Lower leg skin (tissue), 4 donors: Measurements from ENCODE around the gene ALDOC. TPM values are rescaled to one million over a fixed set of nuclear protein-coding genes. Genes with fewer than 3 reads are reported as not detected.

ENCODE experiments used
- DNase-seq, 2 donors: peaks; one replicate each; pipeline ENCODE4 v3.0.0-alpha.2; 2019; ENCODE audit warnings: low spot score in 2 of 2
- H3K4me3 ChIP-seq: fragments of 200-600 bp; sonication (generic); 2 replicates; pipeline ENCODE4 v1.5.1; 2017; ENCODE audit warnings: mild to moderate bottlenecking, low read depth; ENCODE audit not compliant: poor library complexity, severe bottlenecking
- POLR2A ChIP-seq, 2 donors: fragments of 450-650 bp; IDR thresholded peaks; one replicate each; pipeline ENCODE4 v1.6.1; 2016 to 2017; ENCODE audit warnings: antibody characterized with exemption in 2 of 2, mild to moderate bottlenecking in 1 of 2, moderate library complexity in 1 of 2
- WGBS, 2 donors: methylation state at CpG; one replicate each; pipeline ENCODE4 v1.1.5; 2018; 5-methylcytosine and 5-hydroxymethylcytosine counted together
- intact Hi-C: fragments of 100-400 bp; cut with DNase I; formaldehyde crosslinking; loops from one replicate; pipeline ENCODE4 v1.15.0; 2023; ENCODE audit warnings: low total_unique reads
- total RNA-seq, 4 donors: library from RNA; depleted of rRNA; stranded (reverse); fragments of >200 nt; gene quantifications; one replicate each; pipeline ENCODE4 v1.1.0, GENCODE V29; 2016
- TF ChIP-seq, protein P1 (sequence below), 3 donors: fragments of 450-650 bp; IDR thresholded peaks; one replicate each; pipeline ENCODE4 v1.5.1; 2016; ENCODE audit warnings: antibody characterized with exemption in 3 of 3, mild to moderate bottlenecking in 3 of 3, moderate library complexity in 2 of 3

The ALDOC gene
- total RNA-seq, 4 donors from 2014 or later = 109 to 186 (median 138) TPM

DNA sequence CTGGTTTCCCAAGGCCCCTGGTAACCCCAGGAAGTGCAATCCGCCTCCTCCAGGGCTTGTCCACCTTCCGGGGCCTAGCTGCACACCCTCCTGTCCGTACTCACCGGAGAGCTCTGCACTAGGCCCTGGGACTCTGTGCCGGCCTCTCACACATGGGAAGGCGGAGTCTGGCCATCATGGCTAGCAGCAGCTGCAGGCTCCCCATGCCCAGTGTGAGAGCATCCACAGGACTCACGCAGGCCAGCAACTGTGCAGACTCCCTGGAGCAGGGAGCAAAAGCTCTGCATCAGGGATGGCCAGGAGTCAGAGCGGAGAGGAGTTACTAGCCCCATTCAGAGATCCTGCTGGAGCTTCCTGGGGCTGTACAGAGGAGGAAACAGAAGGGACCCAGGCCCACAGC is 50.3 kb downstream of the ALDOC start:
- intact Hi-C loops = no loop called here
- no peak overlapping the region for H3K4me3 ChIP-seq
- no peak for DNase-seq
- TF ChIP-seq POLR2A (IDR thresholded peaks at IDR 0.05) = no peak
- TF ChIP-seq, protein P1, sequence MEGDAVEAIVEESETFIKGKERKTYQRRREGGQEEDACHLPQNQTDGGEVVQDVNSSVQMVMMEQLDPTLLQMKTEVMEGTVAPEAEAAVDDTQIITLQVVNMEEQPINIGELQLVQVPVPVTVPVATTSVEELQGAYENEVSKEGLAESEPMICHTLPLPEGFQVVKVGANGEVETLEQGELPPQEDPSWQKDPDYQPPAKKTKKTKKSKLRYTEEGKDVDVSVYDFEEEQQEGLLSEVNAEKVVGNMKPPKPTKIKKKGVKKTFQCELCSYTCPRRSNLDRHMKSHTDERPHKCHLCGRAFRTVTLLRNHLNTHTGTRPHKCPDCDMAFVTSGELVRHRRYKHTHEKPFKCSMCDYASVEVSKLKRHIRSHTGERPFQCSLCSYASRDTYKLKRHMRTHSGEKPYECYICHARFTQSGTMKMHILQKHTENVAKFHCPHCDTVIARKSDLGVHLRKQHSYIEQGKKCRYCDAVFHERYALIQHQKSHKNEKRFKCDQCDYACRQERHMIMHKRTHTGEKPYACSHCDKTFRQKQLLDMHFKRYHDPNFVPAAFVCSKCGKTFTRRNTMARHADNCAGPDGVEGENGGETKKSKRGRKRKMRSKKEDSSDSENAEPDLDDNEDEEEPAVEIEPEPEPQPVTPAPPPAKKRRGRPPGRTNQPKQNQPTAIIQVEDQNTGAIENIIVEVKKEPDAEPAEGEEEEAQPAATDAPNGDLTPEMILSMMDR (IDR thresholded peaks at IDR 0.05) = no peak
- WGBS, 2 donors = 70% methylated on average over 8 of the region's 8 CpGs; no CpG with 5 or more reads in 1 of the 2 donors

DNA sequence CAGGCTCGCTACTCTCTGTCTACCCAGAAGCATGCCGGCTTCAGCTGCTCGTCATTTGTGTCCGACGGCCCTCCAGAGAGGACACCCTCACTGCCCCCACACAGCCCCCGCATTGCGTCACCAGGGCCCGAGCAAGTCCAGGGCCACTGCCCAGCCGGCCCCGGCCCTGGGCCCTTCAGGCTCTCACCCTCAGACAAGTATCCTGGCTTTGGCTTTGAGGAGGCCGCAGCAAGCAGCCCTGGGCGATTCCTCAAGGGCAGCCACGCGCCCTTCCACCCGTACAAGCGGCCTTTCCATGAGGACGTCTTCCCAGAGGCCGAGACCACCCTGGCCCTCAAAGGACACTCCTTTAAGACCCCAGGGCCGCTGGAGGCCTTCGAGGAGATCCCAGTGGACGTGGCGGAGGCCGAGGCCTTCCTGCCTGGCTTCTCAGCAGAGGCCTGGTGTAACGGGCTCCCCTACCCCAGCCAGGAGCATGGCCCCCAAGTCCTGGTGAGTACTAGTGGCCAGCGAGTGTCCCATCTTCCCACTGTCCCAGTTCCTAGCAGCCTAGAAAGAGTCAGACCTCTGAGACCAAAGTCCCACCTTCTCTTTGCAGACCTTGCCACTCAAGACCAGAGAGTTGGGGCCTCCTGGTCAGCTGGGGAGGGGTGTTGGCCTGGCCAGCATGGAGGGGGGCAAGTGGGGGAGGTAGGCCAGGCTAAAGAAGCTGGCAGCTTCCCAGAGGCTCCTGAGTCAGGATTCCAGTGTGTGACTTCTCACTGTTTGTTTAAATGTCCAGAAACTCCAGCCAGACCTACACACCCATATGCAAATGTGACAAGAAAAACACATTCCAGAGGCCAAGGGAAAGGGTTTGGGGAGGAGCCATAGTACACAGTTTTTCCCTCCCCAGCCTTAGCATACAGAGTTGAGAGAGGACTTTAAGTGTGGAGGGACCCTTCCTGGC is 51.9 kb downstream of the ALDOC start:
- DNase-seq = no peak
- WGBS, 2 donors = 87% methylated on average over 15 to 25 of the region's 25 CpGs
- intact Hi-C loops = no loop called here
- H3K4me3 ChIP-seq = no peak overlapping the region
- no peak for TF ChIP-seq POLR2A (IDR thresholded peaks at IDR 0.05)
- TF ChIP-seq, protein P1 (IDR thresholded peaks at IDR 0.05) = no peak

DNA sequence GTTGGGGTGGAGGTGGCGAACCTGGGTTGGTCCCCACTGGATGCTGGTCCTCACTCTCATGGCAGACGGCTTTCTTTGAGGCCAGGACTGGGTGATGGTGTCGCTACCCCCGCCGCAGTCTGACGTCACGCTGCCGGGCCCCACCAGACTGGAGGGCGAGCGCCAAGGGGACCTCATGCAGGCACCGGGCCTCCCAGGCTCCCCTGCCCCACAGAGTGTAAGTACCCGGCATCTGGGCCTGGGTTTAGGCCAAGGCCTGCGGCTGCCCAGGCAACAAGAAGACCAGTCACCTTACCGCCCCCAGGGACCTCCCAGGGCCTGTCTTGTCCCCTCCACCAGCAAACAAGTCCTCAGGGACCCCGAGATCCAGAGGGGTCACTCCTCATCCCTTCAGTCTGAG is 52.8 kb downstream of the ALDOC start:
- TF ChIP-seq POLR2A (IDR thresholded peaks at IDR 0.05) = no peak
- TF ChIP-seq, protein P1 (IDR thresholded peaks at IDR 0.05) = no peak
- intact Hi-C loops = no loop called here
- no peak overlapping the region for H3K4me3 ChIP-seq
- no peak for DNase-seq
- WGBS, 2 donors = 86 to 90% methylated on average over 6 to 15 of the region's 15 CpGs

DNA sequence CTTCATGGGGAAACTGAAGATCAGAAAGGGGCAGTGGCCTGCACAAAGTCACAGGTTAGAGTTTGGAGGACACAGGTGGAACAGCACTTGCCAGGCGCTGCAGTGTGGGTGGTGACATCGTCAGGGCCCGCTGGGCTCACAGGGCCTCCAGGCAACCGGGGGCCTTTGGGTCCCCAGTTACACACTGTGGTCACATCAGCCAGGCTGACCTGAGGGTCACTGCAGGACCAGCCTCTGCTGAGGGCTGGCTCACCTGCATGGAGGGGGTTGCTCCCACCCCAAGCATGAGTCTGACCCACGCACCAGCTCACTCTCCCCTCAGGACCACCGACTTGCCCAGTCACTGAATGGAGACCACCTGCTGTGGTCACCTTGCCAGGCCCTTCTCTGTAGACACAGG is 53.5 kb downstream of the ALDOC start:
- WGBS, 2 donors = 83 to 97% methylated on average over 4 to 5 of the region's 6 CpGs
- no peak for DNase-seq

More for the DNA sequence above, 53.5 kb downstream of the ALDOC start:
- H3K4me3 ChIP-seq = no peak overlapping the region
- TF ChIP-seq POLR2A (IDR thresholded peaks at IDR 0.05) = no peak
- TF ChIP-seq, protein P1 (IDR thresholded peaks at IDR 0.05) = no peak
- intact Hi-C loops = no loop called here

Other genes with a start within 250 kb of the ALDOC start
- gene IFT20, start 241.4 kb downstream of the ALDOC start, total RNA-seq = 10 to 100 TPM; 22.6 to 40.8 (median 26.7) TPM
- gene TNFAIP1, start 241.1 kb downstream of the ALDOC start, total RNA-seq = 10 to 100 TPM; 23.6 to 42.6 (median 36.9) TPM
- 10 to 100 TPM; 52.1 to 90.2 (median 73.7) TPM for gene POLDIP2, start 219.4 kb downstream of the ALDOC start, total RNA-seq
- gene SEBOX, start 211.7 kb downstream of the ALDOC start, total RNA-seq = not detected
- gene VTN, start 206.6 kb downstream of the ALDOC start, total RNA-seq = under 1 TPM in 1 of 4 donors, not detected in 3; 0.10 TPM
- gene SARM1, start 205.2 kb downstream of the ALDOC start, total RNA-seq = 10 to 100 TPM in 3 of 4 donors, 1 to 10 TPM in 1; 4.0 to 15.4 (median 12.1) TPM
- 10 to 100 TPM in 1 of 4 donors, 1 to 10 TPM in 2, under 1 TPM in 1; 0.89 to 11.5 (median 4.5) TPM for gene SLC46A1, start 170.7 kb downstream of the ALDOC start, total RNA-seq
- gene SLC13A2, start 103.3 kb downstream of the ALDOC start, total RNA-seq = 10 to 100 TPM in 2 of 4 donors, 1 to 10 TPM in 2; 1.2 to 13.2 (median 9.8) TPM
- gene FOXN1, start 70.5 kb downstream of the ALDOC start, total RNA-seq = 10 to 100 TPM; 28.9 to 65.0 (median 45.4) TPM
- gene UNC119, start 24.3 kb downstream of the ALDOC start, total RNA-seq = 10 to 100 TPM; 41.2 to 41.6 (median 41.4) TPM
- 10 to 100 TPM; 57.6 to 84.0 (median 75.1) TPM for gene PIGS, start 5.4 kb downstream of the ALDOC start, total RNA-seq
- 10 to 100 TPM in 1 of 4 donors, 1 to 10 TPM in 3; 4.0 to 12.4 (median 7.7) TPM for gene SPAG5, start 22.1 kb upstream of the ALDOC start, total RNA-seq
- gene RSKR, start 37.3 kb upstream of the ALDOC start, total RNA-seq = 1 to 10 TPM; 6.7 to 8.7 (median 6.9) TPM
- gene BLTP2, start 68.3 kb upstream of the ALDOC start, total RNA-seq = 10 to 100 TPM; 51.0 to 93.7 (median 83.7) TPM
- gene SDF2, start 85.0 kb upstream of the ALDOC start, total RNA-seq = 10 to 100 TPM; 36.6 to 47.4 (median 38.0) TPM
- 10 to 100 TPM; 47.2 to 86.7 (median 71.3) TPM for gene SUPT6H, start 85.3 kb upstream of the ALDOC start, total RNA-seq
- gene PROCA1, start 135.0 kb upstream of the ALDOC start, total RNA-seq = 1 to 10 TPM in 3 of 4 donors, not detected in 1; 1.0 to 3.7 (median 3.3) TPM
- 100 to 1,000 TPM in 2 of 4 donors, 10 to 100 TPM in 2; 76.6 to 138 (median 103) TPM for gene RAB34, start 141.0 kb upstream of the ALDOC start, total RNA-seq
- gene RPL23A, start 143.1 kb upstream of the ALDOC start, total RNA-seq = 100 to 1,000 TPM; 538 to 966 (median 735) TPM
- gene TLCD1, start 149.3 kb upstream of the ALDOC start, total RNA-seq = 10 to 100 TPM in 3 of 4 donors, 1 to 10 TPM in 1; 9.4 to 33.6 (median 23.5) TPM
- gene NEK8, start 151.9 kb upstream of the ALDOC start, total RNA-seq = 1 to 10 TPM; 2.1 to 9.5 (median 4.4) TPM
- gene TRAF4, start 167.1 kb upstream of the ALDOC start, total RNA-seq = 10 to 100 TPM; 11.0 to 30.9 (median 21.8) TPM